Measurements from ENCODE around the gene VAMP2. TPM values are rescaled to one million over a fixed set of nuclear protein-coding genes. Genes with fewer than 3 reads are reported as not detected.

The VAMP2 gene
- total RNA-seq, 1 donor from 2014 or later, result 28.0 TPM

GRCh38 chr17:8117367-8117979 lies 45.3 kb downstream of the VAMP2 start:
- Histone ChIP-seq H4K20me1 (ENCODE audit: insufficient read depth, low read length) (peaks cover 7% of the 10 kb centered on the region), H3K9ac (ENCODE audit: low read length) (peak overlapping the region; percentile 75), H3K9me3 (ENCODE audit: insufficient read depth, low read depth, low read length) (no peaks in the 10 kb centered on the region), H3K36me3 (ENCODE audit: insufficient read depth, low read length) (no peaks in the 10 kb centered on the region), H3K4me1 (ENCODE audit: insufficient read depth, low read length) (peaks cover 20% of the 10 kb centered on the region), H2AFZ (ENCODE audit: low read depth, low read length) (peak overlapping the region; percentile 80), H3K4me2 (ENCODE audit: low read length) (peak overlapping the region; percentile 97), H3K4me3 (ENCODE audit: insufficient read depth, low read depth, low read length) (peak overlapping the region; percentile 69), H3K27me3 (ENCODE audit: insufficient read depth, low read length) (peaks cover 31% of the 10 kb centered on the region), H3K27ac (ENCODE audit: low read depth, low read length) (no peak overlapping the region), H3K79me2 (ENCODE audit: insufficient read depth, low read length) (no peaks in the 10 kb centered on the region)
- Mint-ChIP-seq H3K9me3 (ENCODE audit: unreplicated experiment) (no peaks in the 10 kb centered on the region), H3K4me3 (ENCODE audit: unreplicated experiment) (peak overlapping the region; percentile 95), H3K36me3 (ENCODE audit: low read depth, unreplicated experiment) (no peaks in the 10 kb centered on the region), H3K27me3 (ENCODE audit: low read depth, unreplicated experiment) (peaks cover 48% of the 10 kb centered on the region), H3K27ac (ENCODE audit: unreplicated experiment) (peak overlapping the region; percentile 41), H3K4me1 (ENCODE audit: low read depth, unreplicated experiment) (peaks cover 5% of the 10 kb centered on the region)
- FAIRE-seq, result no peak
- no peak for TF ChIP-seq EZH2 (IDR thresholded peaks at IDR 0.05; ENCODE audit: insufficient read depth, low read length)
- DNase-seq (ENCODE audit: low read depth), result no peak

- TF ChIP-seq CTCF (IDR thresholded peaks at IDR 0.05; ENCODE audit: insufficient read depth, low read depth, low read length), result no peak
- TF ChIP-seq EZH2 (IDR thresholded peaks at IDR 0.05; ENCODE audit: insufficient read depth, low read length), result peak; percentile 48
- Histone ChIP-seq H3K27ac (ENCODE audit: low read depth, low read length) (no peak overlapping the region), H3K4me2 (ENCODE audit: low read length) (no peak overlapping the region), H3K4me1 (ENCODE audit: insufficient read depth, low read length) (peaks cover 17% of the 10 kb centered on the region), H3K9me3 (ENCODE audit: insufficient read depth, low read depth, low read length) (no peaks in the 10 kb centered on the region), H3K79me2 (ENCODE audit: insufficient read depth, low read length) (no peaks in the 10 kb centered on the region), H3K4me3 (ENCODE audit: insufficient read depth, low read depth, low read length) (no peak overlapping the region), H3K36me3 (ENCODE audit: insufficient read depth, low read length) (no peaks in the 10 kb centered on the region), H3K9ac (ENCODE audit: low read length) (no peak overlapping the region), H3K27me3 (ENCODE audit: insufficient read depth, low read length) (peaks cover 38% of the 10 kb centered on the region), H2AFZ (ENCODE audit: low read depth, low read length) (no peak overlapping the region), H4K20me1 (ENCODE audit: insufficient read depth, low read length) (peaks cover 7% of the 10 kb centered on the region)
- DNase-seq (ENCODE audit: low read depth) (no peak), FAIRE-seq (no peak)
- Mint-ChIP-seq H3K27me3 (ENCODE audit: low read depth, unreplicated experiment) (peaks cover 52% of the 10 kb centered on the region), H3K36me3 (ENCODE audit: low read depth, unreplicated experiment) (no peaks in the 10 kb centered on the region), H3K27ac (ENCODE audit: unreplicated experiment) (no peak overlapping the region), H3K4me1 (ENCODE audit: low read depth, unreplicated experiment) (peaks cover 5% of the 10 kb centered on the region), H3K4me3 (ENCODE audit: unreplicated experiment) (no peak overlapping the region), H3K9me3 (ENCODE audit: unreplicated experiment) (no peaks in the 10 kb centered on the region)
Observed at GRCh38 chr17:8116776-8117175, 46.0 kb downstream of the VAMP2 start.

- no peak overlapping the region for H3K27ac Mint-ChIP-seq (ENCODE audit: unreplicated experiment)
- no peak for DNase-seq (ENCODE audit: low read depth)
- no peak overlapping the region for H3K9ac ChIP-seq (ENCODE audit: low read length)
- TF ChIP-seq EZH2 (IDR thresholded peaks at IDR 0.05; ENCODE audit: insufficient read depth, low read length) (no peak), CTCF (IDR thresholded peaks at IDR 0.05; ENCODE audit: insufficient read depth, low read depth, low read length) (no peak)
- no peak overlapping the region for H2AFZ ChIP-seq (ENCODE audit: low read depth, low read length)
- H3K36me3 ChIP-seq (ENCODE audit: insufficient read depth, low read length), result no peaks in the 10 kb centered on the region
- H3K4me1 Mint-ChIP-seq (ENCODE audit: low read depth, unreplicated experiment), result peaks cover 3% of the 10 kb centered on the region
- H3K36me3 Mint-ChIP-seq (ENCODE audit: low read depth, unreplicated experiment), result no peaks in the 10 kb centered on the region
- no peak for FAIRE-seq
- H3K4me2 ChIP-seq (ENCODE audit: low read length), result no peak overlapping the region
- no peaks in the 10 kb centered on the region for H3K9me3 ChIP-seq (ENCODE audit: insufficient read depth, low read depth, low read length)
- H3K4me3 ChIP-seq (ENCODE audit: insufficient read depth, low read depth, low read length), result no peak overlapping the region
- peaks cover under 1% of the 10 kb centered on the region for H3K9me3 Mint-ChIP-seq (ENCODE audit: unreplicated experiment)
- no peaks in the 10 kb centered on the region for H3K79me2 ChIP-seq (ENCODE audit: insufficient read depth, low read length)
- peaks cover 49% of the 10 kb centered on the region for H3K27me3 ChIP-seq (ENCODE audit: insufficient read depth, low read length)
- H3K4me3 Mint-ChIP-seq (ENCODE audit: unreplicated experiment), result no peak overlapping the region
- H3K27me3 Mint-ChIP-seq (ENCODE audit: low read depth, unreplicated experiment), result peaks cover 79% of the 10 kb centered on the region
- H3K4me1 ChIP-seq (ENCODE audit: insufficient read depth, low read length), result peaks cover 6% of the 10 kb centered on the region
- H3K27ac ChIP-seq (ENCODE audit: low read depth, low read length), result no peak overlapping the region
- no peaks in the 10 kb centered on the region for H4K20me1 ChIP-seq (ENCODE audit: insufficient read depth, low read length)
Observed at GRCh38 chr17:8110907-8111306, 51.8 kb downstream of the VAMP2 start.
